IMR-90 (cell line): ENCODE data around the gene NKG7. TPM values are rescaled to one million over a fixed set of nuclear protein-coding genes. Genes with fewer than 3 reads are reported as not detected.

ENCODE experiments used
- ATAC-seq: fragments of 200-7000 bp; cut with Tn5 transposase; 2 replicates; pipeline ENCODE4 v1.9.1; 2020; ENCODE audit warnings: low read depth, mild to moderate bottlenecking, moderate library complexity
- BruUV-seq: library from RNA; stranded (reverse); fragments of 400-500 nt; replicated peaks from 2 replicates; lab custom pipeline; 2021; lab: Mats Ljungman, UMichigan
- CTCF ChIA-PET: fragments of 300-600 bp; formaldehyde crosslinking; extraction: SDS; loops from one replicate; lab custom pipeline; 2021; ENCODE audit warnings: antibody characterized with exemption; lab: Yijun Ruan, JAX
- POLR2A ChIA-PET: fragments of 300-600 bp; sonication (Branson Sonifier 250); formaldehyde crosslinking; loops from one replicate; lab custom pipeline; 2022; ENCODE audit warnings: antibody characterized with exemption; ENCODE audit not compliant: unreplicated experiment; lab: Charles Lee
- DNase-seq: peaks from one replicate; pipeline ENCODE4 v3.0.0; 2013
- H2AFZ ChIP-seq: replicated peaks from 2 replicates; pipeline ENCODE3; 2013; ENCODE audit warnings: low read length, mild to moderate bottlenecking; ENCODE audit not compliant: poor library complexity
- H2AK5ac ChIP-seq: 2 replicates; pipeline ENCODE4 v1.6.1; 2013; ENCODE audit warnings: low read depth, low read length, inconsistent platforms
- H2AK9ac ChIP-seq: replicated peaks from 2 replicates; pipeline ENCODE3; 2013; ENCODE audit warnings: mild to moderate bottlenecking, low read depth, low read length, moderate library complexity; ENCODE audit not compliant: poor library complexity
- H2BK120ac ChIP-seq: 2 replicates; pipeline ENCODE4 v1.6.1; 2013; ENCODE audit warnings: low read depth, low read length, inconsistent platforms
- H2BK15ac ChIP-seq: 3 replicates; pipeline ENCODE4 v1.6.1; 2013; ENCODE audit warnings: low read depth, low read length, inconsistent platforms
- H2BK20ac ChIP-seq: 2 replicates; pipeline ENCODE4 v1.6.1; 2013; ENCODE audit warnings: low read depth, mild to moderate bottlenecking, inconsistent platforms, low read length, moderate library complexity
- H2BK5ac ChIP-seq: 2 replicates; pipeline ENCODE4 v1.6.1; 2013; ENCODE audit warnings: mild to moderate bottlenecking, low read depth, low read length, inconsistent platforms; ENCODE audit not compliant: poor library complexity, severe bottlenecking
- H3K14ac ChIP-seq: replicated peaks from 2 replicates; pipeline ENCODE4 v1.6.1; 2013; ENCODE audit warnings: low read depth, low read length, inconsistent platforms
- H3K18ac ChIP-seq: 2 replicates; pipeline ENCODE4 v1.6.1; 2013; ENCODE audit warnings: low read depth, low read length, control low read depth
- H3K23ac ChIP-seq: 2 replicates; pipeline ENCODE4 v1.6.1; 2013; ENCODE audit warnings: low read depth, low read length, inconsistent platforms
- H3K27ac ChIP-seq: 2 replicates; pipeline ENCODE4 v1.5.1; 2013; ENCODE audit warnings: mild to moderate bottlenecking, control low read depth, low read length; ENCODE audit not compliant: insufficient read depth
- H3K27me3 ChIP-seq: 2 replicates; pipeline ENCODE4 v1.6.1; 2013; ENCODE audit warnings: low read length; ENCODE audit not compliant: control insufficient read depth, insufficient read depth
- H3K36me3 ChIP-seq: 2 replicates; pipeline ENCODE4 v1.6.1; 2013; ENCODE audit warnings: low read length, mixed read lengths; ENCODE audit not compliant: control insufficient read depth, insufficient read depth
- H3K4ac ChIP-seq: 2 replicates; pipeline ENCODE4 v1.6.1; 2013; ENCODE audit warnings: low read depth, low read length, inconsistent platforms
- H3K4me1 ChIP-seq: 2 replicates; pipeline ENCODE4 v1.6.1; 2013; ENCODE audit warnings: low read length, mixed read lengths; ENCODE audit not compliant: control insufficient read depth, insufficient read depth
- H3K4me2 ChIP-seq: 2 replicates; pipeline ENCODE4 v1.6.1; 2013; ENCODE audit warnings: low read depth, mild to moderate bottlenecking, control low read depth, low read length, moderate library complexity
- H3K4me3 ChIP-seq: 2 replicates; pipeline ENCODE4 v1.5.1; 2013; ENCODE audit warnings: low read depth, mild to moderate bottlenecking, control low read depth, low read length, moderate library complexity; ENCODE audit not compliant: insufficient read depth
- H3K56ac ChIP-seq: 2 replicates; pipeline ENCODE4 v1.6.1; 2013; ENCODE audit warnings: low read length, inconsistent platforms; ENCODE audit not compliant: insufficient read depth; ENCODE audit errors: extremely low read depth
- H3K79me1 ChIP-seq, 2 experiments: 2 replicates each; pipeline ENCODE4 v1.6.1; 2013; ENCODE audit warnings: low read length in 2 of 2, inconsistent platforms in 1 of 2, low read depth in 1 of 2
- H3K9ac ChIP-seq: 2 replicates; pipeline ENCODE4 v1.6.1; 2013; ENCODE audit warnings: low read depth, low read length, control low read depth
- H3K9me1 ChIP-seq: 2 replicates; pipeline ENCODE4 v1.6.1; 2013; ENCODE audit warnings: low read length, inconsistent platforms; ENCODE audit not compliant: insufficient read depth
- H3K9me3 ChIP-seq: 2 replicates; pipeline ENCODE4 v1.6.1; 2013; ENCODE audit warnings: low read length; ENCODE audit not compliant: control insufficient read depth, insufficient read depth
- H4K20me1 ChIP-seq: 2 replicates; pipeline ENCODE4 v1.6.1; 2013; ENCODE audit warnings: low read length, inconsistent platforms; ENCODE audit not compliant: insufficient read depth
- H4K5ac ChIP-seq: 2 replicates; pipeline ENCODE4 v1.6.1; 2013; ENCODE audit warnings: mild to moderate bottlenecking, low read depth, low read length, control low read depth
- H4K8ac ChIP-seq, 2 experiments: 2 replicates each; pipeline ENCODE4 v1.6.1; 2013; ENCODE audit warnings: low read depth in 2 of 2, low read length in 2 of 2, control low read depth in 1 of 2, inconsistent platforms in 1 of 2
- H4K91ac ChIP-seq: 2 replicates; pipeline ENCODE4 v1.6.1; 2013; ENCODE audit warnings: low read depth, low read length, inconsistent platforms; ENCODE audit not compliant: insufficient read depth
- MAZ ChIP-seq: IDR thresholded peaks from 2 replicates; pipeline ENCODE4 v1.6.1; 2012; ENCODE audit warnings: low read depth, mild to moderate bottlenecking, low read length, improper control_type of control experiment, moderate library complexity, borderline replicate concordance
- WGBS, 2 experiments: methylation state at CpG; one replicate each; pipeline versions ENCODE4 v1.1.5 to v1.1.7; 2013; ENCODE audit warnings: missing lambda C conversion rate in 2 of 2; ENCODE audit not compliant: insufficient read length in 1 of 2; ENCODE audit errors: extremely low coverage in 2 of 2; 5-methylcytosine and 5-hydroxymethylcytosine counted together
- dilution Hi-C: fragments of 300-500 bp; cut with HindIII; formaldehyde crosslinking; loops from one replicate; pipeline ENCODE4 v1.14.3; 2018; ENCODE audit warnings: low sequenced_read_pairs; ENCODE audit not compliant: unreplicated experiment
- in situ Hi-C: fragments of 300-500 bp; cut with MboI; formaldehyde crosslinking; loops from 3 replicates; pipeline ENCODE4 v1.14.3; 2019; ENCODE audit warnings: low sequenced_read_pairs, inconsistent platforms, mixed read lengths
- intact Hi-C: fragments of 100-400 bp; cut with micrococcal nuclease; formaldehyde crosslinking; loops from 2 replicates; pipeline ENCODE4 v1.10.0; 2022
- polyA plus RNA-seq, 3 experiments: library from polyadenylated mRNA; depleted of rRNA; stranded (reverse); fragments of >200 nt; gene quantifications; 2 replicates each; pipeline ENCODE4 v1.2.3, GENCODE V29; 2012; ENCODE audit warnings: low replicate concordance in 1 of 3
- total RNA-seq: library from RNA; depleted of rRNA; stranded (reverse); fragments of >200 nt; gene quantifications from 2 replicates; pipeline ENCODE4 v1.2.3, GENCODE V29; 2012

Gene NKG7
- total and polyA plus RNA-seq, 2 of the 4 experiments (the other 2 are of a cell fraction) = not detected

DNA sequence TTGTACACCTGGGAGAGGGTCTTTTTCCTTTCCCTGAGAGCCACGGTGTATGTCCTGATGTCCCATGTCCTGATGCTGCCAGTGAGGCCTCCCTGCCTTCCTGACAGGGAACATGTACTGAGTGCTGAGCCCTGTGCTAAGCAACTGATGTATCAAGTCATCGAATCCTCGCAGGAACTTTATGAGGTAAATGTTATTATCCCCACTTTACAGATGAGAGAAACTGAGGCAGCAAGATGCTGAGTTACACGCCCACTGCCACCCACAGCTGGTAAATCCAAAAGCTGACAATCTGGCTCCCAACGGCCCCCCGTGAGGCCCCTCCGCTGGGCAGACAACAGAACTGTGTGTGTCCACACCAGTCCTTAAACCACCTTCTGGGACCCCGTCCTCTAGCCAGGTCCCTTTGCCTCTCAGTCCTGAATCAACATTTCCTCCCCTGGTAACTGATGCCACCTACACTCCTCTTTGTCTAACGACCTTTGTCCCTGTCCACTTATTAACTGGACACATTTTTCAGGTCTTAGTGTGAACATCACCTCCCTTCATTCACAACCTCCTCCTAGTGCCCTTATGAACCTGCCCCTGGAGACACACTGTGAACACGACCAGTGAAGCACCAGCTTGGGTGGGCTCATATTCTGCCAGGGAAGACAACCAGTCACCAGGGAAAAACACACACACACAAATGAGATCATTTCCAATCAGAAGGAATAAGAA lies 25.1 kb downstream of the NKG7 start:
- Histone ChIP-seq H2AFZ (no peak overlapping the region), H4K20me1 (no peaks in the 10 kb centered on the region), H2AK5ac (no peak overlapping the region), H3K9me3 (no peaks in the 10 kb centered on the region; the same call in 1 of the 2 replicates), H2BK20ac (no peak overlapping the region), H3K14ac (no peak overlapping the region), H3K79me1 (no peaks in the 10 kb centered on the region), H3K4me1 (peaks cover 2% of the 10 kb centered on the region; the same call in 1 of the 2 replicates), H2AK9ac (peak overlapping the region; percentile 55), H4K8ac (no peak overlapping the region), H3K23ac (no peak overlapping the region), H3K18ac (no peak overlapping the region), H3K4me3 (no peak overlapping the region), H2BK120ac (no peak overlapping the region), H4K91ac (no peak overlapping the region), H3K9ac (no peak overlapping the region), H3K9me1 (no peaks in the 10 kb centered on the region; the same call in 1 of the 2 replicates), H3K27ac (no peak overlapping the region), H3K4ac (no peak overlapping the region), H3K4me2 (no peak overlapping the region), H4K5ac (no peak overlapping the region), H3K36me3 (peaks cover 31% of the 10 kb centered on the region), H3K27me3 (no peaks in the 10 kb centered on the region), H2BK5ac (no peak overlapping the region), H3K56ac (no peak overlapping the region), H2BK15ac (no peak overlapping the region)
- no peak for ATAC-seq
- in situ Hi-C loops = no loop called here
- dilution Hi-C loops = no loop called here
- ChIA-PET CTCF (no interaction called here), POLR2A (no interaction called here)
- BruUV-seq = no TSS peak
- intact Hi-C loops = no loop called here
- DNase-seq = no peak
- WGBS, 2 experiments = 90% methylated on average over 2 of the region's 10 CpGs; no CpG with 5 or more reads in 1 of the 2 experiments
- no peak for TF ChIP-seq MAZ
